GM20000 (cell line): ENCODE measurements around the gene APOM.

Experiments used
- DNase-seq: peaks from one replicate; pipeline ENCODE4 v3.0.0; 2012; ENCODE audit warnings: low spot score
- CTCF ChIP-seq: IDR thresholded peaks from 2 replicates; pipeline ENCODE4 v1.5.1; 2012; ENCODE audit warnings: mild to moderate bottlenecking, control low read depth; ENCODE audit errors: extremely low read depth, missing control alignments

APOM gene

DNA sequence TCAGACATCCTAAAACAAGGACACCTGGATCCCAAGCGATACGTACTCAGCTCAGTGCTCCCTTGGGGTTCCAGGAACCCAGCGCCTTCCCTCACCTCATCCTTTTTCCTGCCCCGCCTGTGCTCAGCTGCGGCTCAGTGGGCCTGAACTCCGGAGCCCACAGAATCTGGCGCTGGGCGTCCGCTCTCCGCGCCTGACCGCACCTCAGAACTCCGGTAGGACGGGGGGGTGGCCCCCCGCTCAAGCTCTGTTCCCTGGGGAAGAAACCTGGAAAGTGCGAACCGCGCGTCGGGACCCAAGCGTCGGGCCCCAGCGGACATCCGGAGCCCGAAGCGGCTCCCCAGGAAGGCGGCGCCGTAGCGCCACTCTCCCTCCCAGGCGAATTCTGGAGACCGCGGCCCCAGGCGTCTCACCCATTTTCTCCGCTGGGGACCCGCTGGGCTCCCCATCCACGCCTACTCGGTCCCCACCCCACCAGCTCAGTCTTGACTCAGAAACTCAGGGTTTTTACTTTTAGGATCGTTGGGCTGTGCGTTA lies 25.5 kb downstream of the APOM start:
- DNase-seq: peak; percentile 66

DNA sequence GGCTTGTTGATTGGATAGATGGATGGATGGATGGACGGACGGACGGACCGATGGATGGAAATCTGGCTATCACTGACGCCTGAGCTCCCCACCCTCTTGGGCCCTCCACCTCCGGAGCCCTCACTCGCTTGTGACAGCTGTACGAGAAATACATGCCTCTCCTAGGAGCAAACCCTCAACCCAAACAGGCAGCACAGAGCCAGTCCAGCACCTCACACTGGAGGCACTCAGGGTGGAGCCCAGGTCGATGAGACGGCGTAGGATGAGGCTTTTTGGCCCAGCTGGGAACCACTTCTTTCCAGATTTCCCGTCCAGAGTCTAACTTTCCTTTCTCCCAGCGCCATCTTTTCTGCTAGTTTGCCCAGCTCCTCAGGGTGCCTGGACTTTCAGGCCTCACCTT lies 27.9 kb downstream of the APOM start:
- no peak for TF ChIP-seq CTCF

More for the DNA sequence above, 25.5 kb downstream of the APOM start:
- TF ChIP-seq CTCF: no peak

GRCh38 chr6:31686483-31686882 lies 30.8 kb downstream of the APOM start:
- DNase-seq: no peak
- no peak for TF ChIP-seq CTCF

More for the DNA sequence above, 27.9 kb downstream of the APOM start:
- no peak for DNase-seq

DNA sequence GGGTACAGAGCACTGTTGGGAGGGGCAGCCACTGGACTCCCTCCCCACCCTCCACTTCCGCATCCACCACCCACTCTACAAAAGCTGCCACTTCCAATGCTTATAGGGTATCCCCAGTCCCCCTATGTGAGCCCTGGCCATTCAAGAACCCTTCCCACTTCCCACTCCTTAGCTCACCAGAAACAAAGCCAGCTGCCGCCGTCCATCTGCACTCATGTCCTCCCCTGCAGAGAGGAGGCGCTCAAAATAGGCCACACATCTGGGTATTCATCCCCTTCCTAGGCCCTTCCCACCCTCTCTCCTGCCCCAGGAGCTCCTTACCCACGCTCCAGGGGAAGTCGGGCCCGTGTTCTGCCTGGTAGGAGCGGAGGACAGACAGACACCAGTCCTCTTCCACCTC lies 31.6 kb downstream of the APOM start:
- no peak for TF ChIP-seq CTCF
- DNase-seq: no peak

DNA sequence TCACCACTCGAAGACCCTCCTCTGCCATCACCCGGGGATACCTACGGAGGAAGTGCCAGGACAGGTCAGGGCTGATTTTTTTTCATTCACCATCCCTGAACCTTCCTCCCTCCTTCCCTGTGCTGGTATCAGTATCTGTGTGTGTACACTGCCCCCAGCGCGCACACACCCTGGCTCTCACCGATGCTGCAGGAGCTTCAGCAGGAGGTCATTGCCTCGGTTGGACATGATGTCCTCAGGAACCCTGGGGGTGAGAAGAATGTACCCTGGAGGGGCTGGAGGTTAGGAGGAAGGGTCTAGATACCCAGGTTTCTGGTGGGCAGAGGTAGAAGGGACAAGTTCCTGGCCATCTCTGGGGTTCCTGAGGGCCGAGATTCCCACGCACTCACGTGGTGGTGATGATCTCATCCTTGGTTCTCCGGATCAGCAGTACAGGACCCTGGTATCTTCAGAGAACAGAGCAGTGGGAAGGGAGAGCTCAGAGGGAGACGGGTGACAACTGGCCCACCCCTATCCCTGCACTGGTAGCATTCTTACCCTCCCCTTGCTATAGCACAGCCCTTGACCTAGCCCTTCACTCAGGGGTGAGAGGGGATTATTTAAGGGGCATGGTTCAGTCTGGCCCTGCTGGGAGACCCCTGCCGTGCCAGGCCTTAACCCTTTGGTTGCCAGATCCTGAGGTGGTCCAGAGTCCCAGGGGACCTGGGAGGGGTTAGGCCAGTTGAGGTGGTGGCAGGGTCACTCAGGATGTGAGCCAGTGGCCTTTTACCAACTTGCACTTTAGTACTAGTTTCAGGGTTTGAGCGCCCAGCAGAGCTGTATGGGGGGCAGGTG lies 32.4 kb downstream of the APOM start:
- no peak for TF ChIP-seq CTCF

DNA sequence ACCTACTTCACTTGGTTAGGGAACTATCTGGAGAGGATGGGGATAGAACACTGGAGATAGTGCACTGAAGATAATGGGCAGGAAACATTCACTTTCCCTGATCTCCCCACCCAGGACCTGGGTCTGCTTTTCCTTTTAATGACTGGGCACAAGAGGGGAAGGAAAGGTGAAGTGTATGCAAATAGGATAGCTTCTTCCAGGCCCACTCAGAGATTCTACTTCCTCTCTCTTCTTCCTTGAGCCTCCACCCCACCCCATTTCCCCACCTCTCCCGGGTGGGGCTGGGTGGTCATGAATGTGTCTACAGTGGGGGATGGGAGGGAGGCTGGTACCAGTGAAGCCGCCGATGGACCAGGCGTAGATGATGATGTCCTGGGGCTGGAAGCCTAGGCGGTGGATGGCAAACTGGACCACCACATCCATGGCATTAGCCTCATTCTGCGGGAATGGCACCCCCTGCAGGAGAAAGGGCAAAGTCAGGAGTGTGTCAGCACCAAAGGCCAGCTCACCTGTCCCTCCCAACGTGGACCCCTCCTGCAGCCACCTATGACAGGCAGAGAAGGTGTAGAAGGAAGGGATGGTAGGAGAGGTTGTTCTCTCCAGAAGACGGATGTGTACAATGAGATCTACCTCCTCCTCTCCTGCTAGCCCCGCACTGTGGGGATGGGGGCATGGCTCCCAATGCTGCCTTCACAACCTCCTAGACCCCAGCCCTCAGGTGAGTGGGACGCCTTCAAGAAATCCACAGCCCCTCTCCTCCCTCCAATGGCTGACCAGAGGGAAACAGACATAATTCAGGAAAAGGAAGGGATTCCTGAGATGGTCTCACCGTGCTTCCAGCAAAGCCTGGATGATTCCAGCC lies 33.8 kb downstream of the APOM start:
- no peak for TF ChIP-seq CTCF
- DNase-seq: no peak

More for the DNA sequence above, 32.4 kb downstream of the APOM start:
- no peak for DNase-seq
